NCI-H460 (cell line): ENCODE data around the gene ARHGAP45. TPM values are rescaled to one million over a fixed set of nuclear protein-coding genes. Genes with fewer than 3 reads are reported as not detected.

Experiments used
- DNase-seq: peaks from one replicate; pipeline ENCODE4 v3.0.0-alpha.2; 2016; ENCODE audit warnings: low read depth; ENCODE audit errors: extremely low read depth
- total RNA-seq: library from RNA; depleted of rRNA; stranded (reverse); fragments of >200 nt; shearing (Covaris generic); gene quantifications from 2 replicates; pipeline ENCODE4 v1.2.3, GENCODE V29; 2014

ARHGAP45 gene
- total RNA-seq, 1 experiment from 2014 or later, result 0.92 TPM

- DNase-seq, result no peak
Observed at GRCh38 chr19:1068009-1069001, 1.3 kb downstream of the ARHGAP45 start.

DNA sequence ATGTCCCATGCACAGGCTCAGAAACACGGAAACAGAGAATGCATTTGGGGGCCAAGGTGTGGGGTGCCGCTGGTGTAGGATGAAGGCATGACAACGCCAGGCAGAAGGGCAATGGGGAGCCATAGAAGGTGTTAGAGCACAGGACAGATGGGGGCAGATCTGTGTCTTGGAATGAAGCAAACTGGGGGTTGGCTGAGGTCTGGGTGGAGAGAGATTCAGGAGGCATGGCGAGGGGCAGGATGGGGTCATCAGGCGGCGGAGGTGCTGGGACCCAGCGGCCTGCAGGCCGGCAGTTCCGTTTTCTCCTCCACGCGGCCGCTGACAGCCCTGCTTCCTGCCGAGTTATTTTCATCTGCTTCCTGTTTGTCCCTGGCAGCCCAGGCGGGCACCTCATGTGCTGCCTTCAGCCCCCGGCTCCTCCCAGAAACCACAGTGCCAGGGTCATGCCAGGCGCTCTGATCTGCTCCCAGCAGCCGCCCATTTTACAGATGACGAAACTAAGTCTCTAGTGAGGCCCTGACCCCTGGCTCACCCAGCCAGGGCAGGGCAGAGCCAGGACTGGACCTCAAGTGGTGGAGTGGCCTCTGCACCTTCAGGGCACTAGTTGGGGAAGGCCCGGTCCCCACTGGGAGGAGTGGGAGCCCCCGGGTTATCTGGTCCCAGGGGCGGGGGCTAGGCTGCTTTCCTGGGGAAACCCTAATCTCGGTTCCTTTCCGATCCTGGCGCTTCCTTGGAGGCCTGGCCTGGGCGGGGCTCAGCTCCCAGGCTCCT lies 2.2 kb downstream of the ARHGAP45 start:
- DNase-seq, result no peak

- DNase-seq, result no peak
Observed at GRCh38 chr19:1070576-1070930, 3.6 kb downstream of the ARHGAP45 start.

GRCh38 chr19:1070931-1071791 lies 4.2 kb downstream of the ARHGAP45 start:
- DNase-seq, result no peak

DNA sequence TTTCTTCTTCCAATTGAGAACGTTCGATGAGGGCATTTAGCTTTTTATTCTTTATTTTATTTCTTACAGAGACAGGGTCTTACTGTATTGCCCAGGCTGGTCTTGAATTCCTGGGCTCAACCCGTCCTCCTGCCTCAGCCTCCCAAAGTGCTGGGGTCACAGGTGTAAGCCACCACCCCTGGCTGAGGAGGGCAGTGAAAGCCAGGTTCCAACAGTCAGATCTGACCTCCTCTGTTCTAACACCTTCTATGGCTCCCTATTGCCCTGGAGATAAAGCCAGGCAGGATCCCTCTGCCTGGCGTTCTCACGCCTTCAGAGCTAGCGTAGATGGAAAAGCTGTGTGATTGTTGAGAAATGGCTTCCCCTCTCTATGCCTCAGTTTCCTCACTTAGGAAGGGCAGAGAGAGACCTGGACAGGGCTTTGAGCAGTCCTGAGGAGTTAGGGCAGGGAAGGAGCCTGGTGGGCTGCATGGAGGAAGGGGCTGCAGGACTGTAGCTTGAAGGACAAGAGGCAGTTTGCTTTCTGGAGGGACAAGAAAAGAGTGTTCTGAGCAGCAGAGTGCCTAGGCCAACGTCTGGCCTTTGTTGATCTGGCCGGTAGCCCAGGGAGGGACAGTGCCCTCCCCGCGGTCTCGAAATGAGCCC lies 5.5 kb downstream of the ARHGAP45 start:
- DNase-seq, result no peak

DNA sequence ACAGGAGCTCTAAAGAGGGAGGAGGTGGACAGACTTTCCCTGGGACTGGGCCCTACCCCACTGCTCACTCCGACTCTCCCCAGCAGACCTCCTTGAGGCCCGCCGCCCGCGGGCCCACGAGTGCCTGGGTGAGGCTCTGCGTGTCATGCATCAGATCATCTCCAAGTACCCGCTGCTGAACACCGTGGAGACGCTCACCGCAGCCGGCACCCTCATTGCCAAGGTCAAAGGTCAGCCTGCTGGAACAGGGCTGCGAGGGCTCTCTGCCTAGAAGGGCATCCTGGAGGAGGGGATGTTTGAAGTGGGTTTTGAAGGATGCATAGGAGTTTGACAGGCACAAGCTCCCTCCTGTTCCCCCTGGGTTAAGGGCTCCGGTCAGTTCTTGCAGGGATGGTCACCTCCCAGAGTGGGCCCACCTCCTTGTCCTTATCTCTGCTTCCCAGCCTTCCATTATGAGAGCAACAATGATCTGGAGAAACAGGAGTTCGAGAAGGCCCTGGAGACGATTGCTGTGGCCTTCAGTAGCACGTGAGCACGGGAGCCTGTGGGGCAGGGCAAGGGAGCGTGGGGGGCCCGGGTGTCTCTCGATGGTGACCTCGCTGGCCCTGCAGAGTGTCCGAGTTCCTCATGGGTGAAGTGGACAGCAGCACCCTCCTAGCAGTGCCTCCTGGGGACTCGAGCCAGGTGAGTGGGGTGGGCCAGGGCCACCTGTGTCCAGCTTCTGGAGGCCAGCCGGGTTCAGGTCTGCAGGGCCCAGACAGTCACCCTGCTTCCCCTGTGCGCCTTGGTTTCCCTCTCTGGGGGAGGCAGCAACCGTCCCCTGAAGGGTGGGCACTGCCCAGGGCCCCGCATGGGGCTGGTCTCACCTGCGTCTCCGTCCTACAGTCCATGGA lies 6.3 kb downstream of the ARHGAP45 start:
- no peak for DNase-seq

DNA sequence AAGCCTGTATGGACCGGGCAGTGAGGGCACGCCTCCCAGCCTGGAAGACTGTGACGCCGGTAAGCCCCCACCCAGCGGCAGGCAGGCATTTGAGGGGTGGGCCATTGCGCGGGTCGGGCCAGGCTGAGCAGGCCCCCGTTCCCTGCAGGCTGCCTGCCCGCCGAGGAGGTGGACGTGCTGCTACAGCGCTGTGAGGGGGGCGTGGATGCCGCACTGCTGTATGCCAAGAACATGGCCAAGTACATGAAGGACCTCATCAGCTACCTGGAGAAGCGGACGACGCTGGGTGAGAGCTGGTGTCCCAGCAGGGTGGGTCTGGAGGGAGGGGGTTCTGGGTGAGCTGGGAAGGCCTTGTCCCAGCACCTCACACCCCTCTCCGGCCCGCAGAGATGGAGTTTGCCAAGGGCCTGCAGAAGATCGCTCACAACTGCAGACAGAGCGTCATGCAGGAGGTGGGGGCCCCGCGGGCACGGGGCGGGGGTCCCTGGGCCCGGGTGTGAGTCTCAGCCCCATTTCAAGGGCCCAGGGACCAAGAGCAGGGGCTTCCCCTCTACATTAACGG lies 7.1 kb downstream of the ARHGAP45 start:
- DNase-seq, result no peak

GRCh38 chr19:1074544-1075283 lies 7.7 kb downstream of the ARHGAP45 start:
- peak; percentile 73 for DNase-seq

DNA sequence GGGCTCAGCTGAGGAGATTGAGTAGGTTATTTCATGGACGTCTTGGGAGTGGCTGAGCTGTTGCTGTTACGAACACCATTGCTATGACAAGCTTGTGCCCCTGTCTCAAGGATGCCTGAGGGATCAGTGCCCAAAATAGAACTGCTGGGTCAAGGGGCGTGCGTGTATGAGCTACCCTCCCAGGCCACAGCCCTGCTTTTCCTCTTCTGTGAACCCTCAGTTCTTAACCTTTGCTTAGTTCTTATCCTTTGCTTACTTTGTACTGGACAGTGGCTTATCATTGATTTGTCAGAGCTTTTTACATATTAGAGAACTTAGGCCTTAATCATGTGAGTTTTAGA lies 9.0 kb downstream of the ARHGAP45 start:
- no peak for DNase-seq

- no peak for DNase-seq
Observed at GRCh38 chr19:1076951-1077350, 10.0 kb downstream of the ARHGAP45 start.

DNA sequence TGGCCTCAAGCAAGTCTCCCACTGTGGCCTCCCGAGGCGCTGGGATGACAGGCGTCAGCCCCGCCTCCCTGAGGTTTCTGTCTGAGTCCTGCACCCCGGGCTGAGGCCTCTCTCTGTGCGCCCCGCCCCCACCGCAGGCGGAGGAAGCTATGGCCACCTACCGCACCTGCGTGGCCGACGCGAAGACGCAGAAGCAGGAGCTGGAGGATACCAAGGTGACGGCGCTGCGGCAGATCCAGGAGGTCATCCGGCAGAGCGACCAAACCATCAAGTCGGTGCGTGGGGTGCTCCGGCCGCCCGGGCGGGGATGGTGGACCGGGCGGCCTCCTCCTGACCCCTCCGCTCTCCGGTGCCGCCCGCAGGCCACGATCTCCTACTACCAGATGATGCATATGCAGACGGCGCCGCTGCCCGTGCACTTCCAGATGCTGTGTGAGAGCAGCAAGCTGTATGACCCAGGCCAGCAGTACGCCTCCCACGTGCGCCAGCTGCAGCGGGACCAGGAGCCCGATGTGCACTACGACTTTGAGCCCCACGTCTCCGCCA lies 12.7 kb downstream of the ARHGAP45 start:
- DNase-seq, result no peak

- no peak for DNase-seq
Observed at GRCh38 chr19:1080360-1081161, 13.6 kb downstream of the ARHGAP45 start.

DNA sequence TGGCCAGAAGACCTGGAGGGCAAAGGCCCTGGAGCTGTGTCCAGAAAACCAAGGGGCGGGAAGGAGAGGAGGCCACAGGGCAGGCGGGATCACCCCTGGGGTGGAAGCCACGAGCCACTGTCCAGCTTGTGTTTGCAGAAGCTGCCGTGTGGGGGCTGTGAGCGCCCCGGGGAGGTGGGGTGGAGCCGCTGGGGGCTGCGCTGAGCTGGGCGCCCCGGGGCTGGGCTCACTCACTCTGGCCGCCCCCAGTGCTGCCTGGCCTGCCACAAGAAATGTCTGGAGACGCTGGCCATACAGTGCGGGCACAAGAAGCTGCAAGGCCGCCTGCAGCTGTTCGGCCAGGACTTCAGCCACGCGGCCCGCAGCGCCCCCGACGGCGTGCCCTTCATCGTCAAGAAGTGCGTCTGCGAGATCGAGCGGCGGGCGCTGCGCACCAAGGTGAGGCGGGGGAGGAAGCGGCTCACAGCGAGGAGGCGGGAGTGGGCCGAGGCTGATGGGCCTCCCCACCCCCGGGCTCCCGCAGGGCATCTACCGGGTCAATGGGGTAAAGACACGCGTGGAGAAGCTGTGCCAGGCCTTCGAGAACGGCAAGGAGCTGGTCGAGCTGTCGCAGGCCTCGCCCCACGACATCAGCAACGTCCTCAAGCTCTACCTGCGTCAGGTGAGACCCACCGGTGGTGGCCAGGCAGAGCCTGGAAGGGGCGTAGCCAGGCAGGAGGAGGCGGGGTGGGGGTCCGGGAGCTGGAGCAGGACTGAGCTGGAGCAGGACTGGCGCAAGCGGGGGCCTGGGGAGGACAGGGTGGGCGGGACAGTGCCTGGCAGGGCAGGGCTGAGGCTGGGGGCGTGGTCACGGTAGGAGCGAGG lies 14.6 kb downstream of the ARHGAP45 start:
- no peak for DNase-seq

DNA sequence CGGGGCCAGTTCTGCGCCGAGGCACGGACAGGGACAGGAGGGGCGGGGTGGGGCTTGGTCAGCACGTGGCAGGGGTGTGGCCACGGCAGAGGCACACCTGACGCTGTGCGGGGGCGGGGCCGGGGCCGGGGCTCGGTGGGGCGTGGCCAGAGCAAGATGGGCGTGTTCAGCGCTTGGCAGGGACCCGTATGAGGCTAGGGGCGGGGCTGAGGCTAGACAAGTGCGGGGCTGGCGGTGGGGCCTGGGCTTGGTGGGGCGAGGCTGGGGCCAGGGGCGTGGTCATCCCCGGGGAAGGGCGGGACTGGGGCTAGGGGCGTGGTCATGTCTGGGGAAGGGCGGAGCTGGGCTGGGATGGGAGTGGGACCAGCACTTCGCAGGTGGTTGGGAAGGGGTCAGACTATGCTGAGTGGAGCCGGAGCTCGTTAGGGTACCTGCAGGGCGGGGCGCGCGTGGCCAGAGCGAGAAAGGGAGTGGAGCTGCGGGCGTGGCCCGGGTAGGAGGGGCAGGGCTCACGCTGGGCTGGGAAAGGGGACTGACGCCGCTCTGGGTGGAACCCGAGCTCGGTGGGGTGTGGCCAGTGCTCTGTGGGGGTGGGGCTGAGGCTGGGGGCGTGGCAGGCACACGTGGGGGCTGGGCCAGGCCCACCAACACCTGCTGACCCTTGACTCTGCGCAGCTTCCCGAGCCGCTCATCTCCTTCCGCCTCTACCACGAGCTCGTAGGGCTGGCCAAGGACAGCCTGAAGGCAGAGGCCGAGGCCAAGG lies 15.4 kb downstream of the ARHGAP45 start:
- peak; percentile 69 for DNase-seq
